T-helper 2 cell treated with Interferon-gamma antibody and Interleukin-4, amounts not matched to agents 5 μg/mL and 100 μg/mL, for 36 hours (primary cell): ENCODE data around the gene ROBO3.

Source experiments
- DNase-seq: peaks from one replicate; pipeline ENCODE4 v3.0.0; 2021; ENCODE audit warnings: low spot score
- H3K27ac Mint-ChIP-seq: one replicate; pipeline ENCODE4 v1.8.0; 2021; ENCODE audit warnings: mild to moderate bottlenecking, mixed read lengths
- H3K27me3 Mint-ChIP-seq: one replicate; pipeline ENCODE4 v1.8.0; 2021; ENCODE audit warnings: low read depth, mixed read lengths
- H3K36me3 Mint-ChIP-seq: one replicate; pipeline ENCODE4 v1.8.0; 2021; ENCODE audit warnings: low read depth, mixed read lengths
- H3K4me1 Mint-ChIP-seq: one replicate; pipeline ENCODE4 v1.8.0; 2021; ENCODE audit warnings: low read depth, mixed read lengths
- H3K4me3 Mint-ChIP-seq: one replicate; pipeline ENCODE4 v1.8.0; 2022; ENCODE audit warnings: mild to moderate bottlenecking, moderate library complexity, mixed read lengths
- H3K9me3 Mint-ChIP-seq: one replicate; pipeline ENCODE4 v1.8.0; 2021; ENCODE audit warnings: mixed read lengths

Gene ROBO3

DNA sequence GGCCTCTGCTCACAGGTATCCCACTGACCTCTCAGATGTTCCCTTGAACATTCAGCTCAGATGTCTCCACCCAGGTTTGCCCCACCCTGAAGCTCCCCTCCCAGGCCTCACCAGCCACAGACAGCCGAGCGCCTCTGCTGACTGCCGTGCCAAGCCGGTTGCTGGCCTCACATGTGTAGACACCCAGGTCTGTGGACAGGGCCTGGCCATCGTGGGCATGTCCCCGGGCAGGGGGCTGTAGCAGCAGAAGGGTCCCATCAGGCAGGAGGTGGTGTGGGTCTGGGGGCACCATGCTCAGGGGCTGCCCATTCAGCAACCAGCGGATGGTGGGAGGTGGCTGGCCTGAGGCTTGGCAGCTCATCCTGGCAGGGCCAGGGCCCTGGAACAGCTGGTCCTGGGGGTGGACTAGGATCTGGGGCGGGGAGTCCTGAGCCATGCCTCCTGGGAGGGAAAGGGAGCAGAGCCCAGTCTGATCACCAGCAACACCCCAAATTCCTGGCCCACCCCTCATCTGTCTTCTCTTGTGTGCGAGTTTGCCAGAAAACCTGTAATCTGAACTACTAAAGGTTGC lies 31.7 kb downstream of the ROBO3 start:
- H3K27me3 Mint-ChIP-seq: peaks cover 29% of the 10 kb centered on the region
- DNase-seq: no peak
- H3K27ac Mint-ChIP-seq: no peak overlapping the region
- H3K4me1 Mint-ChIP-seq: peaks cover 2% of the 10 kb centered on the region
- H3K4me3 Mint-ChIP-seq: no peak overlapping the region
- H3K9me3 Mint-ChIP-seq: no peaks in the 10 kb centered on the region
- H3K36me3 Mint-ChIP-seq: no peaks in the 10 kb centered on the region

DNA sequence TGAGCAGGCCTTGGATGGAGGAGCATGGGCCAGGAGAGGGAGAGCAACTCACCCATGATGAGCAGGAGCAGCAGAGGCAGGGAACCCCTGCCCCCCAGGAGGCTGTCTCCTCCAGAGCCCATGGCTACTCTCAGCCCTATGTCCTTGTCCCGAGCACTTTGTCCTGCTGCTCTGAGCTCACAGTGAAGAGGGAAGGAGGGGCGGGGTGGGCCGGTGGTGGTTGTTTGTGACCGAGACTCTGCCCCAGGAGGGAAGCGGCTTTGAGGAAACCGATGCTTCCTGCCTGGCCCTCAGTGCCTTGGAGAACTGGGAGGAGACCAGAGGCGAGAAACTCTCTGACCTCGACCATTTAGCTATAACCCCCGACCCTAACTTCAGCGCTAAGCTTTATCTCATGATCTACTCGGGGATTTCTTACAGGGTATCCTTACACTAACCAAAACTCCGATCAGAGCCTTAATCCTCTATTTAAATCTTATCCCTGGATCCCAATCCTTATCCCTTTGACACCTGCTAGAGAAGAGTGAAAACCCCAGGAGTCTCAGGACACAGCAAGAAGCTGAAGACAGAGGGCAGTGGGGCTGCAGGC lies 32.5 kb downstream of the ROBO3 start, which contains the start of gene ROBO4:
TSS of gene ROBO4 (minus strand) at position 192 of the 589 bp plus-strand sequence. CDS start at position 122, 70 bp downstream.
- Mint-ChIP-seq H3K4me1 (peaks cover 2% of the 10 kb centered on the region), H3K27me3 (peaks cover 25% of the 10 kb centered on the region), H3K27ac (peak within 1 kb of the TSS; percentile 12), H3K4me3 (no peak within 1 kb of the TSS), H3K36me3 (no peaks in the 10 kb centered on the region), H3K9me3 (no peaks in the 10 kb centered on the region)
- no peak for DNase-seq

DNA sequence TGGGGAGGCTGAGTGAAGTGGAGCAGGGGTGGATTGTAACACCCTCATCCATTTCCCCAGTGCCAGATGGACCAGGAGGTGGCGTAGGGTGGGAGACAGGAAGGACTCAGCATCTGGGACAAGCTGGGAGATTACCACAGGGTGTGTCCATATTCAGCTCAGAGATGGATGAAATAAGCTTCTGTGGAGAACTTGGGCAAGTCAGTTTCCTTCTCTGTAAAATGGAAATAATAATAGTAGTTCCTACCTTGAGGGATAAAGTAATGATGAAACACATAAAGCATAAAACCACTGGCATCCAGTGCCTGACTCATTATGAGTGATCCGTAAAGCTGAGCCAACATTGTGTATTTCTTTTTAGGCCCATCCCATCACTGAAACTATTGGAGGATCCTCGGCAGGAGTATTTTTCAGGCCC lies 33.0 kb downstream of the ROBO3 start:
- H3K27ac Mint-ChIP-seq: no peak overlapping the region
- no peaks in the 10 kb centered on the region for H3K9me3 Mint-ChIP-seq
- H3K27me3 Mint-ChIP-seq: peaks cover 26% of the 10 kb centered on the region
- H3K36me3 Mint-ChIP-seq: no peaks in the 10 kb centered on the region
- peaks cover 2% of the 10 kb centered on the region for H3K4me1 Mint-ChIP-seq
- no peak overlapping the region for H3K4me3 Mint-ChIP-seq
- no peak for DNase-seq

DNA sequence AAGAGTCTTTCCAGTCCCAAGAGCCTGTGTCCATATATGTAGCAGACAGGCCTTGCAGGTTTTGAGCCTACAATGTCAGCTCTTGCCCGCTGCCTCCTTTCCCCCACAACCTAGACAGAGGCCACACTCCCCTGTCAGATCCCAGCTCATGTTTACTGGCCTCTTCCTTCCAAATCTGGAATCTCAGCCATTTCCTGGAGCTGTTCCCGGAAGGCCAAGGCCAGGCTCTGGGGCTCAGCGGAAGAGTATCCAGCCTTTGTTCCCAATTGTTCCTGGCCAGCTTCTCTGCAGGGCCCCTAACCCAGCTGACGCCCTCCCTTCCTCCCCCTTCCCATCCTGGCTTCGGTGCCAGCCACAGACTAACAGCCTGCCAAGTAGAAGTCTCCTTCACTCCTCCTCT lies 33.5 kb downstream of the ROBO3 start:
- peaks cover 2% of the 10 kb centered on the region for H3K4me1 Mint-ChIP-seq
- no peak overlapping the region for H3K4me3 Mint-ChIP-seq

DNA sequence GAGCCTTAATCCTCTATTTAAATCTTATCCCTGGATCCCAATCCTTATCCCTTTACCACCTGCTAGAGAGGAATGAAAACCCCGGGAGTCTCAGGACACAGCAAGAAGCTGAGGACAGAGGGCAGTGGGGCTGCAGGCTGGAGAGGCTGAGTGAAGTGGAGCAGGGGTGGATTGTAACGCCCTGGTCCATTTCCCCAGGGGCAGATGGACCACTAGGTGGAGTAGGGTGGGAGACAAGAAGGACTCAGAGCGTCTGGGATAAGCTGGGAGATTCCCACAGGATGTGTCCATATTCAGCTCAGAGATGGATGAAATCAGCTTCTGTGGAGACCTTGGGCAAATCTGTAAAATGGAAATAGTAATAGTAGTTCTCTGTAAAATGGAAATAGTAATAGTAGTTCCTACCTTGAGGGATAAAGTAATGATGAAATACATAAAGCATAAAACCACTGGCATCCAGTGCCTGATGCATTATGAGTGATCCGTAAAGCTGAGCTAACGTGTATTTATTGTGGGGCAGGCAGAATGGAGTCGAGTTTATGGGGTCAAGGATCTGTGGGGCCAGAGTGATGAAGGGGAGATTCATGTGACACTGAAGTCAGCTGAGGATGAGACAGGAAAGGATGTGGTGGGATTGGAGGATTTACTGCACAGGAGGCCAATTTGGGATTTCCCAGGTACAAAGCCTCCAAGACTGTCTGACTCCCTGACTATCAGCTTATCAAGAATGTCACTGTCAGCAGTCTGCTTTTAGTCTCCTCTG lies 34.3 kb downstream of the ROBO3 start:
- no peak for DNase-seq
- no peaks in the 10 kb centered on the region for H3K9me3 Mint-ChIP-seq
- peaks cover 34% of the 10 kb centered on the region for H3K27me3 Mint-ChIP-seq
- H3K36me3 Mint-ChIP-seq: no peaks in the 10 kb centered on the region
- H3K4me1 Mint-ChIP-seq: peaks cover 2% of the 10 kb centered on the region
- H3K4me3 Mint-ChIP-seq: no peak overlapping the region
- no peak overlapping the region for H3K27ac Mint-ChIP-seq

More for the DNA sequence above, 33.5 kb downstream of the ROBO3 start:
- Mint-ChIP-seq H3K27me3 (peaks cover 28% of the 10 kb centered on the region), H3K9me3 (no peaks in the 10 kb centered on the region), H3K36me3 (no peaks in the 10 kb centered on the region), H3K27ac (no peak overlapping the region)
- DNase-seq: no peak

DNA sequence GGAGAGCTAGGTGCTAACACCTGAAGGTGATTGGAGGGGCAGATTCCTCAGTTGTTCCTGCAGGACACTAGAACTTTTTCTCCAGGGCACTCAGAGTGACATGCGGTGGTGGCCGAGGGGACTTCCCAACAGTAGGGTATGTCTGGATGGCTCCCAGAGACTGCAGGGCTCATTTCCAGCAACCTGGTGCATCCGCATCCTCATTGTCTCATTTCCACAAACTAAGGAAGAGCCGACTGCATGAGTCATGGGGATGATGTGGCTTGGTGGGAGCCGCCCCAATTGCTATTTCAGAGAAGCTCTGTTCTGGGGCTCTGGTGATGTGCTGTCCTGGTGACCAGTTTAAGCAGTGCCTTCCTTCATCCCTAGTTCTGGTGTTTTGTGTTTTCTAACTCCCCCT lies 35.2 kb downstream of the ROBO3 start:
- peaks cover 2% of the 10 kb centered on the region for H3K4me1 Mint-ChIP-seq
- DNase-seq: no peak
- no peak overlapping the region for H3K4me3 Mint-ChIP-seq
- no peaks in the 10 kb centered on the region for H3K9me3 Mint-ChIP-seq
- H3K27me3 Mint-ChIP-seq: peaks cover 38% of the 10 kb centered on the region
- H3K27ac Mint-ChIP-seq: no peak overlapping the region
- no peaks in the 10 kb centered on the region for H3K36me3 Mint-ChIP-seq

DNA sequence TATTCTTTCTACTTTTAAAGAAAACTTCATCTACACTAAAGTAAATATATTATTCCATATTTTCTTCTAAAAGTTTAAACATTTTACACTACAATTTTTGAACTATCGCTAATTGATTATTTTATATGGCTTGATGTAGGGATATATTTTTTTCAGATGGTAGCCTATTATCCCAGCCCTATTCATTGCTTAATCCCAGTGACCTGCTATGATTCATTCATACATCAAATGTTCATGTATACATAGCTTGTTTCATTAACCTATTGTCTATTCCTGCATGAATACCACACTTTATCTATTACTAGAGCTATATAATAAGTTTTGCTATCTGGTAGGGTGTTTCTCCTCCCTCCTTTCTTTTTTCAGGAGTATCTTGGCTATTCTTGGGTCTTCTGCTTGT lies 37.4 kb downstream of the ROBO3 start:
- Mint-ChIP-seq H3K36me3 (no peaks in the 10 kb centered on the region), H3K27me3 (peaks cover 39% of the 10 kb centered on the region), H3K27ac (no peak overlapping the region), H3K4me3 (no peak overlapping the region), H3K9me3 (no peaks in the 10 kb centered on the region), H3K4me1 (no peaks in the 10 kb centered on the region)
- DNase-seq: no peak

DNA sequence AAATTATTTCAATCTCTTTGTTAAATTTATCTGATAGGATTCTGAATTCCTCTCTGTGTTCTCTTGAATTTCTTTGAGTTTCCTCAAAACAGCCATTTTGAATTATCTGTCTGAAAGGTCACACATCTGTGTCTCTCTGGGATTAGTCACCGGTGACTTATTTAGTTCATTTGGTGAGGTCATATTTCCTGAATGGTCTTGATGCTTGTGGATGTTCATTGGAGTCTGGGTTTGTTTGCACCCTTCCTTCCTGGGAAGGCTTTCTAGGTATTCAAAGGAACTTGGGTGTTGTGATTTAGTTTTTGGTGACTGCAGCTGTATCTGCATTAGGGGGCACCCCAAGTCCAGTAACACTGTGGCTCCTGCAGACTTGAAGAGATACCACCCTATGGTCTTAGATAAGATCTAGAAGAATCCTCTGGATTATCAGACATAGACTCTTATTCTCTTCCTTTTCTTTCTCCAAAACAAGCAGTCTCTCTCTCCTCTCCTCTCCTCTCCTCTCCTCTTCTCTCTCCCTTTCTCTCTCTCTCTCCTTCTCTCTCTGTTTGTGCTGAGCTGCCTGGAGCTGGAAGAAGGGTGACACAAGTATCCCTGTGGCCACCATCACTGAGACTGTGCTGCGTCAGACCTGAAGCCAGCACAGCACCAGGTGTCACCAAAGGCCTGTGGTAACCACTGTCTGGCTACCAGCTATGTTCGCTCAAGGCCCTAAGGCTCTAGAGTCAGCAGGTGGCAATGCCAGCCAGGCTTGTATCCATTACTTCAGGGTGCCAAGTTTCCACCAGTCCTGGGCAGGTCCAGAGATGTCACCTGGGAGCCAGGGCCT lies 50.5 kb downstream of the ROBO3 start:
- DNase-seq: no peak
- Mint-ChIP-seq H3K27me3 (peaks cover 7% of the 10 kb centered on the region), H3K4me3 (no peak overlapping the region), H3K4me1 (no peaks in the 10 kb centered on the region), H3K9me3 (peaks cover 17% of the 10 kb centered on the region), H3K27ac (no peak overlapping the region), H3K36me3 (no peaks in the 10 kb centered on the region)

DNA sequence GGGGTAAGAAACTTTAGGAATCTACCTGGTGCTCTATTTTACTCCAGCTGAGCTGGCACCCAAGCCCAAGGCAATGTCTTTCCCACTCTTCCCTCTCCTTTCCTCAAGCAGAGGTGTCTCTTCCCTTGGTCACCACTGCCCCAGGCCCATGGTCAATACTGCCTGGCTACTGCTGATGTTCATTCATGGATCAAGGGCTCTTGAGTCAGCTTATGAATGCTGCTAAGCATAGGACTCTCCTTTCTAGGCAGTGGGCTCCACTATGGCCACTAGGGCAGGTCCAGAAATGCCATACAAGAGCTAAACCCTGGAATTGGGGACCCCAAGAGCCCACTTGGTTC lies 51.1 kb downstream of the ROBO3 start:
- H3K27me3 Mint-ChIP-seq: peaks cover 7% of the 10 kb centered on the region
- DNase-seq: no peak
- no peaks in the 10 kb centered on the region for H3K4me1 Mint-ChIP-seq
- H3K36me3 Mint-ChIP-seq: no peaks in the 10 kb centered on the region
- H3K4me3 Mint-ChIP-seq: no peak overlapping the region
- H3K9me3 Mint-ChIP-seq: peaks cover 17% of the 10 kb centered on the region
- no peak overlapping the region for H3K27ac Mint-ChIP-seq

DNA sequence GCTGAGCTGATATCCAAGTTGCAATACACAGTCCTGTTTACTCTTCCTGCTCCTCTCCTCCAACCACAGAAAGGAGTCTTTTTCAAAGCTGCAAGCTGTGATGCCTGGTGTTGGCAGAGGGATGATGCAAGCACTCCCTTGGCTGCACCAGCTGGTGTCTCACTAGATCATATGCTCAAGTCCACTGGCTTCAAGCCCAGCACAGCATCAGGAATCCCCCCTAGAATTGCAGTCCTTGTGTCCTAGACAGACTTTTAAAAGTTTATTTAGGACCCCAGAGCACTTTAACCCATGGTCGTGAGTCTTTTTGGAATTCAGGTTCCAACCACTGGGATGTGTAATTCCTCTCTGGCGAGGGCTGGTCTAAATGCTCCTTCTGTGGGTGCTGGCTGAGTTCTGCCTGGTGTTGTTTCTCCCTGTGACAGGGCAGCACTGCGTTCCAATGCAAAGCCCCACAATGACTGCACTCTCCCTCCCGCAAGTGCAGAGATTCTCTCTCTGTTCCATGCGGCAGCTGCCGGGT lies 51.9 kb downstream of the ROBO3 start:
- Mint-ChIP-seq H3K4me1 (peaks cover 2% of the 10 kb centered on the region), H3K27me3 (peaks cover 7% of the 10 kb centered on the region), H3K4me3 (no peak overlapping the region), H3K27ac (no peak overlapping the region), H3K9me3 (peaks cover 9% of the 10 kb centered on the region), H3K36me3 (no peaks in the 10 kb centered on the region)
- no peak for DNase-seq

DNA sequence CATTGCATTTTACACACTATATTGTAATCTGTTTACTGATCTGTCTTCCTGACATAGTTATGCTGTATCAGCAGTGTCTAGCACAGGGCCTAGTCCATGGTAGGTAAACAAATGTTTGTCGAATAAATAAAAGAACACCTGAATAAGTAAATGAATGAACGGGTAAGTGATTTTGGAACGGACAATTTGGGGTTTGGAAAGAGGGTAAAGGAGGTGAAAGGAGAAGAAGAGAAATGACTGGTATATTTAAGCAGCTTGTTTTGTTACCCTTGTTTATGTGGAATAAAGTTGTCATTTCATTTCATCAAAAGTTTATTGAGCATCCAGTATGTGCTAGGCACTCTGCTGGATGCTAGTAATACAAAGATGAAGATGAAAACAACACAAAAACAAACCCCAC lies 53.7 kb downstream of the ROBO3 start, which contains the start of gene HEPN1:
TSS of gene HEPN1 (plus strand) at position 301 of the 400 bp plus-strand sequence.
- Mint-ChIP-seq H3K27ac (no peak within 1 kb of the TSS), H3K36me3 (no peaks in the 10 kb centered on the region), H3K4me1 (peaks cover 12% of the 10 kb centered on the region), H3K27me3 (peaks cover 7% of the 10 kb centered on the region), H3K9me3 (peaks cover 3% of the 10 kb centered on the region), H3K4me3 (no peak within 1 kb of the TSS)
- no peak for DNase-seq

DNA sequence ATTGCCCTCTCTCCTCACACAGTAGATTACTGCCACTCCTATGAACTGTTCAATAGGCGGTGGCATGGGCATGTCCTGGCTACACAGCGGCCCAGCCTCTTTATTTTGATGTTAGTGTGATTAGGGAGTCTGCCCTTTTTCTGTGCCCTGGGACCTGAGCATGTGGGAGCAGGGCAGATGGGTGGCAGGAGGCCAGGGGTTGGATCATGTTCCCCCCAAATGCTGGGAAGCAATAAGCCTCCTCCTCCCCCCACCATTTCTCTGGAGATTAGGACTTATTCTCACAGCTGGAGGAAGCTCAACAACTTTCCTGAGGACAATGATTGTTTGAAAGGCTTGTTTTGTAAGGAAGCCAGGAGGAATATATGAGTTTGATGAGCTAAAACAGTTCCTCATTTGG lies 54.7 kb downstream of the ROBO3 start:
- DNase-seq: no peak
- Mint-ChIP-seq H3K4me1 (peaks cover 12% of the 10 kb centered on the region), H3K36me3 (no peaks in the 10 kb centered on the region), H3K27ac (no peak overlapping the region), H3K27me3 (peaks cover 6% of the 10 kb centered on the region), H3K9me3 (no peaks in the 10 kb centered on the region), H3K4me3 (no peak overlapping the region)

DNA sequence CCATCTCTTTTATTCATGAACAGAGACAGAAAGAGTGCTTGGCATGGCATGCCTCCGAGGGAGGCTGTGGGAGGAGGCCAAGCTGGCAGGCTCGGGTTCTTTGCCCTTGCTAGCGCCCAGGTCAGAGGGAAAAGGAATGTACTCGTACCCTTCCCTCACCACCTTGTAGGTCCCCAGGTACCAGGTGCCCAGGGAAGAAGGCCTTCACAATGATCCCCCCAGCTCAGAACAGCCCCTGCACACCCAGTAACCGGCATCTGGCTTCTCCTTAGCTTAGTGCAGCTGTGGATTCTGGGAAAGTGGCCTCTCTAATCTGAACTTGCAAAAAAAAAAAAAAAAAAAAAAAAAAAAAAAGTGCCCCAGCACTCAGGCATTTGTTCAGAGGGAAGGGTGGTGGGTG lies 55.1 kb downstream of the ROBO3 start:
- no peak overlapping the region for H3K27ac Mint-ChIP-seq

More for the DNA sequence above, 55.1 kb downstream of the ROBO3 start:
- no peak for DNase-seq
- H3K4me1 Mint-ChIP-seq: peaks cover 12% of the 10 kb centered on the region
- peaks cover 2% of the 10 kb centered on the region for H3K27me3 Mint-ChIP-seq
- H3K9me3 Mint-ChIP-seq: no peaks in the 10 kb centered on the region
- H3K36me3 Mint-ChIP-seq: no peaks in the 10 kb centered on the region
- H3K4me3 Mint-ChIP-seq: peak overlapping the region; percentile 40
